Measurements from ENCODE around the gene POLR1G. TPM values are rescaled to one million over a fixed set of nuclear protein-coding genes. Genes with fewer than 3 reads are reported as not detected.

Gene POLR1G
- total RNA-seq, 1 experiment from 2014 or later: 43.4 TPM

DNA sequence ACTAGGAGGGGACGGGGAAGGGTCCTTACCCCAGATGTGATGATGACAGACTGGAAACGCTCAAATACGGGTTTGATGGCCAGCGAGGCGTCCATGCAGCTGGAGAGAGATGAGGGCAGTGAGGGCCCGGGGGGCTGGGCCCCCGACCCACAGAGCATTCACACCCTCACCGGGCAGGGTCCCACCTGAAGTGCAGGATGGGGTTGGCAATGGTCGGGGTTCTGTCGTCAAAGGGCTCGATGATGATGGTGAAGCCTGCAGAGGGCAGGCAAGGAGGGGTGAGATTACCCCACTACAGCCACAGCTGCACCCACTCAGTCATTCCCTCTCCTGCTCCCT, 49.0 kb upstream of the POLR1G start:
- Mint-ChIP-seq H3K4me1 (no peaks in the 10 kb centered on the region), H3K4me3 (no peak overlapping the region), H3K27ac (no peak overlapping the region), H3K9me3 (no peaks in the 10 kb centered on the region), H3K27me3 (ENCODE audit: low read depth) (no peaks in the 10 kb centered on the region; the same call in 1 of the 2 replicates), H3K36me3 (ENCODE audit: insufficient read depth in 1 of 3, low read depth in 3 of 3) (peaks cover 66 to 89% (median 88%) of the 10 kb centered on the region in 3 experiments)
- no peak overlapping the region for H3K4ac ChIP-seq (ENCODE audit: low read depth, low read length)
- no peaks in the 10 kb centered on the region for H4K20me1 ChIP-seq (ENCODE audit: control insufficient read depth, insufficient read depth, insufficient read length)
- no peak overlapping the region for H4K5ac ChIP-seq (ENCODE audit: insufficient read length, low read depth, low read length)
- no peak overlapping the region for H3K23ac ChIP-seq (ENCODE audit: insufficient read length, low read depth, low read length)
- no peak overlapping the region for H2BK20ac ChIP-seq (ENCODE audit: low read depth, low read length, poor library complexity, severe bottlenecking)
- H3K23me2 ChIP-seq (ENCODE audit: insufficient read length, low read depth, low read length, poor library complexity, severe bottlenecking): no peaks in the 10 kb centered on the region
- H3K79me2 ChIP-seq (ENCODE audit: insufficient read depth, low read length): no peaks in the 10 kb centered on the region
- H3K9ac ChIP-seq (ENCODE audit: extremely low read depth, insufficient read length, low read length): no peak overlapping the region
- H2BK120ac ChIP-seq (ENCODE audit: low read depth, low read length, poor library complexity, severe bottlenecking): no peak overlapping the region
- no peak overlapping the region for H2AK5ac ChIP-seq (ENCODE audit: insufficient read length, low read length)
- no peak overlapping the region for H3K4me2 ChIP-seq (ENCODE audit: insufficient read depth, insufficient read length, low read length)
- no peak overlapping the region for H3K14ac ChIP-seq (ENCODE audit: insufficient read depth, low read length)
- DNase-seq: no peak
- TF ChIP-seq, protein P1, sequence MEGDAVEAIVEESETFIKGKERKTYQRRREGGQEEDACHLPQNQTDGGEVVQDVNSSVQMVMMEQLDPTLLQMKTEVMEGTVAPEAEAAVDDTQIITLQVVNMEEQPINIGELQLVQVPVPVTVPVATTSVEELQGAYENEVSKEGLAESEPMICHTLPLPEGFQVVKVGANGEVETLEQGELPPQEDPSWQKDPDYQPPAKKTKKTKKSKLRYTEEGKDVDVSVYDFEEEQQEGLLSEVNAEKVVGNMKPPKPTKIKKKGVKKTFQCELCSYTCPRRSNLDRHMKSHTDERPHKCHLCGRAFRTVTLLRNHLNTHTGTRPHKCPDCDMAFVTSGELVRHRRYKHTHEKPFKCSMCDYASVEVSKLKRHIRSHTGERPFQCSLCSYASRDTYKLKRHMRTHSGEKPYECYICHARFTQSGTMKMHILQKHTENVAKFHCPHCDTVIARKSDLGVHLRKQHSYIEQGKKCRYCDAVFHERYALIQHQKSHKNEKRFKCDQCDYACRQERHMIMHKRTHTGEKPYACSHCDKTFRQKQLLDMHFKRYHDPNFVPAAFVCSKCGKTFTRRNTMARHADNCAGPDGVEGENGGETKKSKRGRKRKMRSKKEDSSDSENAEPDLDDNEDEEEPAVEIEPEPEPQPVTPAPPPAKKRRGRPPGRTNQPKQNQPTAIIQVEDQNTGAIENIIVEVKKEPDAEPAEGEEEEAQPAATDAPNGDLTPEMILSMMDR (conservative IDR thresholded peaks at IDR 0.05): no peak
- H3K27ac ChIP-seq (ENCODE audit: insufficient read length, low read depth, low read length): no peak overlapping the region
- no peak overlapping the region for H3T11ph ChIP-seq (ENCODE audit: low read length)
- H3K9me3 ChIP-seq (ENCODE audit: control insufficient read depth, low read depth, low read length): no peaks in the 10 kb centered on the region
- no peak overlapping the region for H4K91ac ChIP-seq (ENCODE audit: insufficient read length, low read depth, low read length)
- H3K56ac ChIP-seq (ENCODE audit: insufficient read length, low read depth, low read length): no peak overlapping the region
- H3K27me3 ChIP-seq (ENCODE audit: insufficient read depth, low read length): no peaks in the 10 kb centered on the region
- no peak overlapping the region for H4K8ac ChIP-seq (replicated peaks; ENCODE audit: insufficient read length, low read depth, low read length)
- H2BK5ac ChIP-seq (ENCODE audit: insufficient read length, low read length): no peak overlapping the region
- H2BK12ac ChIP-seq (ENCODE audit: insufficient read length, low read depth, low read length): no peak overlapping the region
- H2AFZ ChIP-seq (ENCODE audit: low read length): no peak overlapping the region
- H3K18ac ChIP-seq (ENCODE audit: insufficient read length, low read depth, low read length): no peak overlapping the region
- WGBS (ENCODE audit: extremely low coverage, insufficient read length, low lambda C conversion rate): no CpG with 5 or more reads among the region's 11 CpGs
- no peaks in the 10 kb centered on the region for H3K4me1 ChIP-seq (ENCODE audit: insufficient read depth, low read length)
- H2BK15ac ChIP-seq (ENCODE audit: low read depth, low read length): no peak overlapping the region
- no peaks in the 10 kb centered on the region for H3K79me1 ChIP-seq (ENCODE audit: insufficient read depth, low read depth, low read length, poor library complexity, severe bottlenecking)
